ENCODE measurements around the gene CDH12. TPM values are rescaled to one million over a fixed set of nuclear protein-coding genes. Genes with fewer than 3 reads are reported as not detected.

The CDH12 gene
- total and polyA plus RNA-seq, 2 experiments from 2014 or later, result 0.09 to 0.97 TPM

- no peaks in the 10 kb centered on the region for H3K9me3 ChIP-seq (ENCODE audit: low read depth)
- no peak for TF ChIP-seq CTCF (IDR thresholded peaks at IDR 0.05; ENCODE audit: low read depth, low read length)
- H3K27ac ChIP-seq, result no peak overlapping the region
- no peaks in the 10 kb centered on the region for H3K36me3 ChIP-seq
- no peak for DNase-seq (ENCODE audit: low read depth in 1 of 2, low spot score in 1 of 2)
- no peaks in the 10 kb centered on the region for H3K4me1 ChIP-seq (ENCODE audit: low read depth)
- H3K4me3 ChIP-seq, result no peak overlapping the region
- no peaks in the 10 kb centered on the region for H3K27me3 ChIP-seq
These were observed 124.5 kb downstream of the CDH12 start for GRCh38 chr5:22728610-22729009.

- Histone ChIP-seq H3K27me3 (no peaks in the 10 kb centered on the region), H3K4me1 (ENCODE audit: low read depth) (no peaks in the 10 kb centered on the region), H3K27ac (no peak overlapping the region), H3K9me3 (ENCODE audit: low read depth) (no peaks in the 10 kb centered on the region), H3K4me3 (no peak overlapping the region), H3K36me3 (no peaks in the 10 kb centered on the region)
- no peak for TF ChIP-seq CTCF (IDR thresholded peaks at IDR 0.05; ENCODE audit: low read depth, low read length)
- no peak for DNase-seq (ENCODE audit: low read depth in 1 of 2, low spot score in 1 of 2)
These were observed 130.7 kb downstream of the CDH12 start for GRCh38 chr5:22722491-22722890.

- H3K4me1 ChIP-seq (ENCODE audit: low read depth), result no peaks in the 10 kb centered on the region
- no peak for TF ChIP-seq CTCF (IDR thresholded peaks at IDR 0.05; ENCODE audit: low read depth, low read length)
- H3K36me3 ChIP-seq, result no peaks in the 10 kb centered on the region
- DNase-seq (ENCODE audit: low read depth in 1 of 2, low spot score in 1 of 2), result no peak
- no peaks in the 10 kb centered on the region for H3K9me3 ChIP-seq (ENCODE audit: low read depth)
- no peak overlapping the region for H3K4me3 ChIP-seq
- no peaks in the 10 kb centered on the region for H3K27me3 ChIP-seq
- no peak overlapping the region for H3K27ac ChIP-seq
These were observed 131.1 kb downstream of the CDH12 start for GRCh38 chr5:22722056-22722455.

- Histone ChIP-seq H3K36me3 (no peaks in the 10 kb centered on the region), H3K9me3 (ENCODE audit: low read depth) (no peaks in the 10 kb centered on the region), H3K27me3 (no peaks in the 10 kb centered on the region), H3K27ac (no peak overlapping the region), H3K4me1 (ENCODE audit: low read depth) (no peaks in the 10 kb centered on the region), H3K4me3 (no peak overlapping the region)
- DNase-seq (ENCODE audit: low read depth in 1 of 2, low spot score in 1 of 2), result no peak
- TF ChIP-seq CTCF (IDR thresholded peaks at IDR 0.05; ENCODE audit: low read depth, low read length), result no peak
These were observed 133.3 kb downstream of the CDH12 start for GRCh38 chr5:22719842-22720241.

- no peak for TF ChIP-seq CTCF (IDR thresholded peaks at IDR 0.05; ENCODE audit: low read depth, low read length)
- DNase-seq (ENCODE audit: low read depth in 1 of 2, low spot score in 1 of 2), result no peak
These were observed 142.5 kb downstream of the CDH12 start for GRCh38 chr5:22710660-22711059.

GRCh38 chr5:22709743-22710142 is 143.4 kb downstream of the CDH12 start:
- Histone ChIP-seq H3K4me1 (ENCODE audit: low read depth) (no peaks in the 10 kb centered on the region), H3K36me3 (no peaks in the 10 kb centered on the region), H3K9me3 (ENCODE audit: low read depth) (no peaks in the 10 kb centered on the region), H3K27ac (no peak overlapping the region), H3K27me3 (no peaks in the 10 kb centered on the region), H3K4me3 (no peak overlapping the region)
- DNase-seq (ENCODE audit: low read depth in 1 of 2, low spot score in 1 of 2), result no peak
- no peak for TF ChIP-seq CTCF (IDR thresholded peaks at IDR 0.05; ENCODE audit: low read depth, low read length)

More at GRCh38 chr5:22710660-22711059, 142.5 kb downstream of the CDH12 start:
- Histone ChIP-seq H3K27me3 (no peaks in the 10 kb centered on the region), H3K9me3 (ENCODE audit: low read depth) (no peaks in the 10 kb centered on the region), H3K27ac (no peak overlapping the region), H3K36me3 (no peaks in the 10 kb centered on the region), H3K4me1 (ENCODE audit: low read depth) (no peaks in the 10 kb centered on the region), H3K4me3 (no peak overlapping the region)
